Panc1 (cell line): ENCODE measurements around the gene TTC3.

Source experiments
- POLR2AphosphoS5 ChIP-seq: IDR thresholded peaks from 2 replicates; pipeline ENCODE4 v1.6.1; 2012; ENCODE audit warnings: mild to moderate bottlenecking, low read depth, low read length, moderate library complexity
- REST ChIP-seq, 2 experiments: IDR thresholded peaks; 2 replicates each; pipeline ENCODE4 v1.6.1; 2011 to 2012; ENCODE audit warnings: low read depth in 2 of 2, control low read depth in 1 of 2, low read length in 1 of 2, mild to moderate bottlenecking in 1 of 2, moderate library complexity in 1 of 2; ENCODE audit not compliant: insufficient read depth in 1 of 2
- SIN3A ChIP-seq: IDR thresholded peaks from 2 replicates; pipeline ENCODE4 v1.6.1; 2012; ENCODE audit warnings: low read depth, mild to moderate bottlenecking, low read length, moderate library complexity, borderline replicate concordance; ENCODE audit not compliant: insufficient read depth
- TF ChIP-seq, protein P1 (sequence below): fragments of 450-650 bp; IDR thresholded peaks from 2 replicates; pipeline ENCODE4 v1.5.1; 2017; ENCODE audit warnings: mild to moderate bottlenecking

- TF ChIP-seq POLR2AphosphoS5 (no peak), SIN3A (no peak), REST (IDR thresholded peaks at IDR 0.05; ENCODE audit: insufficient read depth in 1 of 2, low read depth in 2 of 2, low read length in 1 of 2) (no peak)
- TF ChIP-seq, protein P1, sequence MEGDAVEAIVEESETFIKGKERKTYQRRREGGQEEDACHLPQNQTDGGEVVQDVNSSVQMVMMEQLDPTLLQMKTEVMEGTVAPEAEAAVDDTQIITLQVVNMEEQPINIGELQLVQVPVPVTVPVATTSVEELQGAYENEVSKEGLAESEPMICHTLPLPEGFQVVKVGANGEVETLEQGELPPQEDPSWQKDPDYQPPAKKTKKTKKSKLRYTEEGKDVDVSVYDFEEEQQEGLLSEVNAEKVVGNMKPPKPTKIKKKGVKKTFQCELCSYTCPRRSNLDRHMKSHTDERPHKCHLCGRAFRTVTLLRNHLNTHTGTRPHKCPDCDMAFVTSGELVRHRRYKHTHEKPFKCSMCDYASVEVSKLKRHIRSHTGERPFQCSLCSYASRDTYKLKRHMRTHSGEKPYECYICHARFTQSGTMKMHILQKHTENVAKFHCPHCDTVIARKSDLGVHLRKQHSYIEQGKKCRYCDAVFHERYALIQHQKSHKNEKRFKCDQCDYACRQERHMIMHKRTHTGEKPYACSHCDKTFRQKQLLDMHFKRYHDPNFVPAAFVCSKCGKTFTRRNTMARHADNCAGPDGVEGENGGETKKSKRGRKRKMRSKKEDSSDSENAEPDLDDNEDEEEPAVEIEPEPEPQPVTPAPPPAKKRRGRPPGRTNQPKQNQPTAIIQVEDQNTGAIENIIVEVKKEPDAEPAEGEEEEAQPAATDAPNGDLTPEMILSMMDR: no peak
Measured at GRCh38 chr21:37206496-37206895, 133.4 kb downstream of the TTC3 start.
